Tibial nerve (tissue), 4 donors: ENCODE measurements around the gene HES4. TPM values are rescaled to one million over a fixed set of nuclear protein-coding genes. Genes with fewer than 3 reads are reported as not detected.

ENCODE experiments used
- DNase-seq, 2 donors: peaks; one replicate each; pipeline ENCODE4 v3.0.0-alpha.2; 2019; ENCODE audit warnings: low spot score in 2 of 2
- H3K27ac ChIP-seq, 4 donors: fragments of 200-600 bp; sonication (generic) in 3 of 4; one replicate each; pipeline ENCODE4 v1.5.1; 2017 to 2019; ENCODE audit warnings: mild to moderate bottlenecking in 1 of 4
- H3K27me3 ChIP-seq, 2 donors: fragments of 200-600 bp; sonication (generic) in 1 of 2; one replicate each; pipeline versions ENCODE4 v1.5.1 to v1.6.0; 2017 to 2019
- H3K36me3 ChIP-seq, 3 donors: fragments of 200-600 bp; sonication (generic); one replicate each; pipeline ENCODE4 v1.5.1; 2018 to 2019
- H3K4me1 ChIP-seq, 4 donors: fragments of 200-600 bp; sonication (generic) in 3 of 4; one replicate each; pipeline ENCODE4 v1.5.1; 2017 to 2019
- H3K4me3 ChIP-seq, 4 donors: fragments of 200-600 bp; sonication (generic) in 3 of 4; one replicate each; pipeline ENCODE4 v1.5.1; 2017 to 2019; ENCODE audit warnings: mild to moderate bottlenecking in 1 of 4, moderate library complexity in 1 of 4
- H3K9me3 ChIP-seq, 4 donors: fragments of 200-600 bp; sonication (generic) in 3 of 4; one replicate each; pipeline ENCODE4 v1.5.1; 2017 to 2019
- EP300 ChIP-seq, 2 donors: sonication (generic); formaldehyde crosslinking; IDR thresholded peaks; one replicate each; pipeline ENCODE4 v1.6.1; 2017; ENCODE audit warnings: antibody characterized with exemption in 2 of 2, mild to moderate bottlenecking in 1 of 2
- POLR2A ChIP-seq, 2 donors: fragments of 450-650 bp; IDR thresholded peaks; one replicate each; pipeline ENCODE4 v1.6.1; 2017; ENCODE audit warnings: antibody characterized with exemption in 2 of 2, mild to moderate bottlenecking in 2 of 2, moderate library complexity in 2 of 2
- WGBS, 2 donors: methylation state at CpG; one replicate each; pipeline ENCODE4 v1.1.5; 2018; 5-methylcytosine and 5-hydroxymethylcytosine counted together
- total RNA-seq, 4 donors: library from RNA; depleted of rRNA; stranded (reverse); fragments of >200 nt; gene quantifications; one replicate each; pipeline ENCODE4 v1.1.0, GENCODE V29; 2016
- TF ChIP-seq, protein P1 (sequence below), 5 experiments: fragments of 200-600 bp in 3 of 5; fragments of 450-650 bp in 2 of 5; sonication (generic) in 3 of 5; IDR thresholded peaks; one replicate each; pipeline ENCODE4 v1.5.1; 2016 to 2019; ENCODE audit warnings: antibody characterized with exemption in 5 of 5, mild to moderate bottlenecking in 3 of 5, moderate library complexity in 2 of 5

The HES4 gene
- total RNA-seq, 4 donors from 2014 or later, result 26.9 to 70.8 (median 58.7) TPM

DNA sequence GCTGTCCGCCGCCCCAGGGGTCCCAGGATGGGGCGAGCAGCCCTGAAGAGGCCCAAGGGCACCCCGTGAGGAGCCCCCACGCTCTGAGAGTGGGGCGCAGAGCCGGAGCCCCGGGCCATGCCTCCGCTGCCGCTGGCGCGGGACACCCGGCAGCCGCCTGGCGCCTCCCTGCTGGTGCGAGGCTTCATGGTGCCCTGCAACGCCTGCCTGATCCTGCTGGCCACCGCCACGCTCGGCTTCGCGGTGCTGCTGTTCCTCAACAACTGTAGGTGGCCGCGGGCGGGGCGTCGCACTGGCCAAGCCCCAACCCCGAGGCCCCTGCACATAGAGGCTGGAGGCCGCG is 34.5 kb upstream of the HES4 start:
- Histone ChIP-seq H3K4me1 (peaks cover 0 to 46% (median 25%) of the 10 kb centered on the region in 4 donors), H3K36me3 (peaks cover 0 to 27% (median 0%) of the 10 kb centered on the region in 3 donors), H3K27ac (no peak overlapping the region), H3K9me3 (no peaks in the 10 kb centered on the region), H3K27me3 (peaks cover 0 to 30% of the 10 kb centered on the region in 2 donors), H3K4me3 (peak overlapping the region in 1 of 4 donors; percentile 53)
- TF ChIP-seq POLR2A (IDR thresholded peaks at IDR 0.05) (no peak), EP300 (IDR thresholded peaks at IDR 0.05) (no peak)
- TF ChIP-seq, protein P1, sequence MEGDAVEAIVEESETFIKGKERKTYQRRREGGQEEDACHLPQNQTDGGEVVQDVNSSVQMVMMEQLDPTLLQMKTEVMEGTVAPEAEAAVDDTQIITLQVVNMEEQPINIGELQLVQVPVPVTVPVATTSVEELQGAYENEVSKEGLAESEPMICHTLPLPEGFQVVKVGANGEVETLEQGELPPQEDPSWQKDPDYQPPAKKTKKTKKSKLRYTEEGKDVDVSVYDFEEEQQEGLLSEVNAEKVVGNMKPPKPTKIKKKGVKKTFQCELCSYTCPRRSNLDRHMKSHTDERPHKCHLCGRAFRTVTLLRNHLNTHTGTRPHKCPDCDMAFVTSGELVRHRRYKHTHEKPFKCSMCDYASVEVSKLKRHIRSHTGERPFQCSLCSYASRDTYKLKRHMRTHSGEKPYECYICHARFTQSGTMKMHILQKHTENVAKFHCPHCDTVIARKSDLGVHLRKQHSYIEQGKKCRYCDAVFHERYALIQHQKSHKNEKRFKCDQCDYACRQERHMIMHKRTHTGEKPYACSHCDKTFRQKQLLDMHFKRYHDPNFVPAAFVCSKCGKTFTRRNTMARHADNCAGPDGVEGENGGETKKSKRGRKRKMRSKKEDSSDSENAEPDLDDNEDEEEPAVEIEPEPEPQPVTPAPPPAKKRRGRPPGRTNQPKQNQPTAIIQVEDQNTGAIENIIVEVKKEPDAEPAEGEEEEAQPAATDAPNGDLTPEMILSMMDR (IDR thresholded peaks at IDR 0.05), result no peak
- no peak for DNase-seq
- 50% methylated on average over 21 of the region's 30 CpGs; no CpG with 5 or more reads in 1 of the 2 donors for WGBS, 2 donors

DNA sequence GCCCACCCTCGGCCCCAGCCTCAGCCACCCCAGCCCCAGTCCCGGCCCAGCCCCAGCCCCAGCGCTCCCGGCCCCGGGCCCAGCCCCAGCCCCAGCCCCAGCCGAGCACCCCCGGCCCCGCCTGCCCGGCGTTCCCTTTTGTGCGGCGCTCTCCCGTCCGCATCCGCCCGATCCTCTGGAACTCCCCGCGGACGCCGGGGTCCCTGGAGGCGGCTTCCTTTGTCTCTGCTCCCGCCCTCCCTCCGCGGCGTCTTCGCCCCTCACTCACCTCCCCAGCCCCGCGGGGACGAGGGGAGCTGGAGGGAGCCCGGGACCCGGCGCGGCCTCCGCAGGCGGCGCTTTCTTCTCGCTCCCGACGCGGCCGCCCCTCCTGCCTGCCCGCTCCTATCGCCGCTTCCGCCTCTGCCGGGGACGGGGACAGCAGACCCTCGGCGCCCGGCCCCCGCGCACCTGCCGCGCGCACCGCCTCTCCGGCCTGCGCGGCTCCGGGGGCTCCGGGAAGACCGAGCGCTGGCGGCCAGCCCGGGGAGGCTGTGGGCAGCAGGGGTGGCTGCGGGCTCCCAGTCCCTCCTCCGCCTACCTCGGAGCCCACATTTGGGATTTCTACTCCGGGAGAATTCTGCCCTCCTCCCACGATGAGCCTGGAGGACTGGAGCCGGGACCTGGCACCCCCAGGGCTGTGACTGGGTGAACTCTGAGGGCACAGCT is 34.0 kb upstream of the HES4 start:
- Histone ChIP-seq H3K4me3 (peak overlapping the region in 2 of 4 donors; percentile 41 to 53), H3K27ac (no peak overlapping the region), H3K36me3 (peaks cover 0 to 27% (median 0%) of the 10 kb centered on the region in 3 donors), H3K4me1 (peaks cover 0 to 41% (median 24%) of the 10 kb centered on the region in 4 donors), H3K9me3 (no peaks in the 10 kb centered on the region), H3K27me3 (peaks cover 0 to 26% of the 10 kb centered on the region in 2 donors)
- no peak for DNase-seq
- WGBS, 2 donors, result 11 to 17% methylated on average over 17 to 40 of the region's 71 CpGs
- TF ChIP-seq, protein P1 (IDR thresholded peaks at IDR 0.05), result no peak
- TF ChIP-seq EP300 (IDR thresholded peaks at IDR 0.05), result no peak
- TF ChIP-seq POLR2A (IDR thresholded peaks at IDR 0.05), result no peak

DNA sequence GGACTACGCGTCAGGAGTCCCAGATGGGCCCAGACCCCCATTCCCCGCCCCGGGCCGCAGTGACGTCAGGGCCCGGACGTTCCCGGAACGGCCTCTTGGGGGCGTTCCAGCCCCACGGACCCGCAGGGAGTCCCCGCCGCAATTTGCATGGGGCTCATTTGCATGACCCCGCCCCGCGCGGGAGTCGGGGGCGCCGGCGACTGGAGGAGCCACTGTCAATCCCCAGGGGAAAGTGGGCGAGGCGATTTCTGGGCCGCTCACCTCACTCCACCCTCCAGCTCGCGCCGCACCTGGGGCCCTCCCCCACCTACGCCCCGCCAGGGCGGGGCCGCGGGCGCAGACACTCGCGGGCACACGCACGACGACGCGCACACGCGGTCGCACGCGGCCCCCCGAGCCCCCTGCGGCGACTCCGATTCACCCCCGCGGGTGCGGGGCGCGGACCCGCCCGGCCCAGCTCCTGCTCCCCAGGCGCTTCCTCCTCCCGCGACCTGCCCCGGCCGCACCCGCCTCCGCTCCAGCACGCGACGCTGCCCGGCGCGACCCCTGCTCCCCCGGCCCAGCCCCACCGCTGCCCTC is 33.2 kb upstream of the HES4 start:
- Histone ChIP-seq H3K36me3 (peaks cover 0 to 27% (median 0%) of the 10 kb centered on the region in 3 donors), H3K27me3 (peaks cover 0 to 26% of the 10 kb centered on the region in 2 donors), H3K4me1 (peaks cover 0 to 40% (median 24%) of the 10 kb centered on the region in 4 donors), H3K4me3 (peak overlapping the region; percentile 9 to 53 (median 35)), H3K9me3 (no peaks in the 10 kb centered on the region), H3K27ac (peak overlapping the region in 1 of 4 donors; percentile 42)
- no peak for DNase-seq
- WGBS, 2 donors, result 4 to 11% methylated on average over 28 to 32 of the region's 73 CpGs
- TF ChIP-seq POLR2A (IDR thresholded peaks at IDR 0.05), result no peak
- TF ChIP-seq EP300 (IDR thresholded peaks at IDR 0.05), result no peak
- TF ChIP-seq, protein P1 (IDR thresholded peaks at IDR 0.05), result peak; percentile 64 to 80 (median 77)

DNA sequence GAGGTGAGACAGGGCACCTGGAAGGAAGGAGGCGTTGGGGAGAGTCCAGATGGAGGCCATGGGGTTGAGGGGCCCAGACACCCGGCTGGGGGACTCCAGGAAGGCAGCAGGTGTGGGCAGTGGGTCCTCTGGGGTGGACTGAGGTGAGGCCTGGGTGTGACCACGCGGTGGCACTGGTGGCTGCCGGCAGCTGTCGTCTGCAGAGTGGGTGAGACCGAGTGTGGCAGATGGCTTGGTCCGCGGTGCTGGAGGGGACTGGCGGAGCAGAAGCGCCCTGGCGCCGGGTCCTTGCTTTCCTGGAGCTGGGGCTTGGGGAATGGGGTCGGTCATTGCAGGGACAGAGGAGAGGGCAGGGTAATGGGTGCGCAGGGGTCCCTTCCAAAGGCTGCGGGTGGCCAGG is 32.5 kb upstream of the HES4 start:
- WGBS, 2 donors, result 47 to 52% methylated on average over 14 to 16 of the region's 16 CpGs
- H3K9me3 ChIP-seq, result no peaks in the 10 kb centered on the region
- no peak for DNase-seq
- H3K27ac ChIP-seq, result peak overlapping the region in 1 of 4 donors; percentile 42
- peaks cover 0 to 40% (median 24%) of the 10 kb centered on the region in 4 donors for H3K4me1 ChIP-seq
- H3K27me3 ChIP-seq, result peaks cover 0 to 26% of the 10 kb centered on the region in 2 donors
- TF ChIP-seq EP300 (IDR thresholded peaks at IDR 0.05) (no peak), POLR2A (IDR thresholded peaks at IDR 0.05) (no peak)
- TF ChIP-seq, protein P1 (IDR thresholded peaks at IDR 0.05), result no peak
- H3K4me3 ChIP-seq, result peak overlapping the region in 1 of 4 donors; percentile 53
- peaks cover 0 to 24% (median 0%) of the 10 kb centered on the region in 3 donors for H3K36me3 ChIP-seq
